Endothelial cell of umbilical vein (primary cell): ENCODE measurements around the gene PRR23B.

ENCODE experiments used
- EZH2 ChIP-seq: IDR thresholded peaks from 2 replicates; pipeline ENCODE4 v1.6.1; 2012; ENCODE audit warnings: borderline replicate concordance, low read depth, mild to moderate bottlenecking, moderate library complexity, low read length, inconsistent platforms; ENCODE audit not compliant: severe bottlenecking
- FOS ChIP-seq: IDR thresholded peaks from 2 replicates; pipeline ENCODE4 v1.6.1; 2011; ENCODE audit warnings: mild to moderate bottlenecking, low read length, moderate library complexity, borderline replicate concordance; ENCODE audit not compliant: insufficient read depth
- GATA2 ChIP-seq: IDR thresholded peaks from 2 replicates; pipeline ENCODE4 v1.7.0; 2011; ENCODE audit warnings: low read depth, mild to moderate bottlenecking, moderate library complexity, mixed read lengths, low read length; ENCODE audit not compliant: insufficient read length, insufficient read depth
- JUN ChIP-seq: IDR thresholded peaks from 2 replicates; pipeline ENCODE4 v1.6.1; 2011; ENCODE audit warnings: borderline replicate concordance, low read depth; ENCODE audit not compliant: insufficient read length, insufficient read depth
- MYC ChIP-seq: IDR thresholded peaks from one replicate; pipeline ENCODE4 v1.6.1; 2011; ENCODE audit warnings: mild to moderate bottlenecking, low read depth, low read length
- POLR2A ChIP-seq: IDR thresholded peaks from 2 replicates; pipeline ENCODE4 v1.6.1; 2012; ENCODE audit warnings: low read depth, mild to moderate bottlenecking, control low read depth, low read length
- POLR2AphosphoS5 ChIP-seq: IDR thresholded peaks from 2 replicates; pipeline ENCODE4 v1.6.1; 2012; ENCODE audit warnings: low read depth, mild to moderate bottlenecking, control low read depth, low read length, moderate library complexity; ENCODE audit not compliant: insufficient read depth
- TF ChIP-seq, protein P1 (sequence below), 2 donors: IDR thresholded peaks; 1 replicate in 1 of 2; 2 replicates in 1 of 2; pipeline ENCODE4 v1.5.1; 2011; ENCODE audit warnings: low read length in 2 of 2, mild to moderate bottlenecking in 2 of 2, moderate library complexity in 2 of 2, control low read depth in 1 of 2, inconsistent platforms in 1 of 2, low read depth in 1 of 2; ENCODE audit not compliant: insufficient read depth in 1 of 2; ENCODE audit errors: extremely low read depth in 1 of 2
- TF ChIP-seq, protein P2 (sequence below): IDR thresholded peaks from 2 replicates; pipeline ENCODE4 v1.6.1; 2011; ENCODE audit not compliant: insufficient read depth, insufficient read length

DNA sequence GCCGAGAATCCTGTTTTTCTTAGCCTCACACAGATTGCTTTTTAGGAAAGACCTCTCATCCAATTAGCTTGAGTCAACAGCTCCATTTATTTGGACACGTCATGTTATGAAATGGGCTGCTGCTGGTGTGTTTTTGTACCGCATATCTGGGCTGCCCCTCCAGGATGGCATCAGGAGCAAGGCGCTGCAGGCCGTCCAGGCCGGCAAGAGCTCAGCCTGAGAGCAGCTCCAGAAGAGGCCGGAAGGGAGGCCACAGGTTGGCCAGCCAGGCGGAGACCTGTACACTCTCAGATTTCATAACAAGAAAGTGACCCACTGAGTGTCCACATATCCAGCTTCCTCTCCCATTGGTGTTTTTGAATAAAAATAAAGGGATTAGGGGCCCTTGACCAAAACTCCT, 45.4 kb downstream of the PRR23B start:
- TF ChIP-seq, protein P1, sequence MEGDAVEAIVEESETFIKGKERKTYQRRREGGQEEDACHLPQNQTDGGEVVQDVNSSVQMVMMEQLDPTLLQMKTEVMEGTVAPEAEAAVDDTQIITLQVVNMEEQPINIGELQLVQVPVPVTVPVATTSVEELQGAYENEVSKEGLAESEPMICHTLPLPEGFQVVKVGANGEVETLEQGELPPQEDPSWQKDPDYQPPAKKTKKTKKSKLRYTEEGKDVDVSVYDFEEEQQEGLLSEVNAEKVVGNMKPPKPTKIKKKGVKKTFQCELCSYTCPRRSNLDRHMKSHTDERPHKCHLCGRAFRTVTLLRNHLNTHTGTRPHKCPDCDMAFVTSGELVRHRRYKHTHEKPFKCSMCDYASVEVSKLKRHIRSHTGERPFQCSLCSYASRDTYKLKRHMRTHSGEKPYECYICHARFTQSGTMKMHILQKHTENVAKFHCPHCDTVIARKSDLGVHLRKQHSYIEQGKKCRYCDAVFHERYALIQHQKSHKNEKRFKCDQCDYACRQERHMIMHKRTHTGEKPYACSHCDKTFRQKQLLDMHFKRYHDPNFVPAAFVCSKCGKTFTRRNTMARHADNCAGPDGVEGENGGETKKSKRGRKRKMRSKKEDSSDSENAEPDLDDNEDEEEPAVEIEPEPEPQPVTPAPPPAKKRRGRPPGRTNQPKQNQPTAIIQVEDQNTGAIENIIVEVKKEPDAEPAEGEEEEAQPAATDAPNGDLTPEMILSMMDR (IDR thresholded peaks at IDR 0.05; ENCODE audit: extremely low read depth in 1 of 2, insufficient read depth in 1 of 2, low read depth in 1 of 2, low read length in 2 of 2): no peak
- TF ChIP-seq POLR2AphosphoS5 (no peak), EZH2 (no peak), POLR2A (no peak), JUN (no peak), FOS (no peak), MYC (no peak), GATA2 (no peak)
- TF ChIP-seq, protein P2, sequence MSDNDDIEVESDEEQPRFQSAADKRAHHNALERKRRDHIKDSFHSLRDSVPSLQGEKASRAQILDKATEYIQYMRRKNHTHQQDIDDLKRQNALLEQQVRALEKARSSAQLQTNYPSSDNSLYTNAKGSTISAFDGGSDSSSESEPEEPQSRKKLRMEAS: no peak
